Loucy (cell line): ENCODE results near the gene CSNK1G1.

Experiments
- EZH2phosphoT487 ChIP-seq: fragments of 200-600 bp; IDR thresholded peaks from 2 replicates; pipeline ENCODE4 v1.6.1; 2018; ENCODE audit warnings: antibody characterized with exemption, mild to moderate bottlenecking, moderate library complexity, borderline replicate concordance
- TF ChIP-seq, protein P1 (sequence below): fragments of 200-600 bp; sonication (generic); conservative IDR thresholded peaks from 2 replicates; pipeline ENCODE4 v1.5.1; 2014; ENCODE audit warnings: mild to moderate bottlenecking, antibody characterized with exemption, low read length

DNA sequence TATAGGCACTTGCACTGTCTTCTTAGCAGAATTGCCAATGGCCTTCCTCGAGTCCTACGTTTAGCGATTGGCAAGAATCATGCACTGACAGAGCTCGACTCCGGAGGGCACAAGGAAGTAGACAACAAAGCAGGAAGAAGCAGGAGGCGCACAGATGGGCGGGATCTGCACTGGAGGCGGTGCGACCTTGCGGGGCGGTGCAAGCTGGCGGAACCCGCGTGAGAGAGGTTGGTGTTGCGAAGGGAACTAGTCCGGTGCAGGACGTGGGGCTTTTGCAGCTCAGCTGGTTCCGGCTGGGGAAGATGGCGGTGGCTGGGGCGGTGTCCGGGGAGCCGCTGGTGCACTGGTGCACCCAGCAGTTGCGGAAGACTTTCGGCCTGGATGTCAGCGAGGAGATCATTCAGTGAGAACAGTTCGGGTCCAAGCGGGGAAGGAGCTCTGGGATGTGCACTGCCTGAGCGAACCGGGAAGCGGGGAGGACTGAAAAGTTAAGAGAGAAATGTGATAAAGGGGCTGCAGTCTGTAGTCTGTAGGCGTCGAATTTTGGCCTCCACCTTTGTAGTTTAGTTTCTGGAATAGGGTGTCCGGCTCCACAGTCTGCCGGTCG lies 31.7 kb upstream of the CSNK1G1 start, which contains the start of gene TRIP4:
- TF ChIP-seq, protein P1, sequence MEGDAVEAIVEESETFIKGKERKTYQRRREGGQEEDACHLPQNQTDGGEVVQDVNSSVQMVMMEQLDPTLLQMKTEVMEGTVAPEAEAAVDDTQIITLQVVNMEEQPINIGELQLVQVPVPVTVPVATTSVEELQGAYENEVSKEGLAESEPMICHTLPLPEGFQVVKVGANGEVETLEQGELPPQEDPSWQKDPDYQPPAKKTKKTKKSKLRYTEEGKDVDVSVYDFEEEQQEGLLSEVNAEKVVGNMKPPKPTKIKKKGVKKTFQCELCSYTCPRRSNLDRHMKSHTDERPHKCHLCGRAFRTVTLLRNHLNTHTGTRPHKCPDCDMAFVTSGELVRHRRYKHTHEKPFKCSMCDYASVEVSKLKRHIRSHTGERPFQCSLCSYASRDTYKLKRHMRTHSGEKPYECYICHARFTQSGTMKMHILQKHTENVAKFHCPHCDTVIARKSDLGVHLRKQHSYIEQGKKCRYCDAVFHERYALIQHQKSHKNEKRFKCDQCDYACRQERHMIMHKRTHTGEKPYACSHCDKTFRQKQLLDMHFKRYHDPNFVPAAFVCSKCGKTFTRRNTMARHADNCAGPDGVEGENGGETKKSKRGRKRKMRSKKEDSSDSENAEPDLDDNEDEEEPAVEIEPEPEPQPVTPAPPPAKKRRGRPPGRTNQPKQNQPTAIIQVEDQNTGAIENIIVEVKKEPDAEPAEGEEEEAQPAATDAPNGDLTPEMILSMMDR: no peak
- TF ChIP-seq EZH2phosphoT487: no peak
